Loucy (cell line): ENCODE measurements around the gene HOXC11.

Source experiments
- H2AFZ ChIP-seq: fragments of 200-600 bp; sonication (generic); 2 replicates; pipeline ENCODE4 v1.6.0; 2016; ENCODE audit warnings: antibody characterized with exemption, mild to moderate bottlenecking, low read length, moderate library complexity
- H3F3A ChIP-seq: fragments of 200-600 bp; 2 replicates; pipeline ENCODE4 v1.6.0; 2016; ENCODE audit warnings: antibody characterized with exemption, low read depth, mild to moderate bottlenecking
- H3K27me3 ChIP-seq: fragments of 200-600 bp; sonication (generic); 2 replicates; pipeline ENCODE4 v1.6.1; 2014; ENCODE audit warnings: low read length, mild to moderate bottlenecking; ENCODE audit not compliant: insufficient read depth, poor library complexity, severe bottlenecking
- H3K36me3 ChIP-seq: fragments of 200-600 bp; sonication (generic); 2 replicates; pipeline ENCODE4 v1.6.1; 2016; ENCODE audit warnings: low read length; ENCODE audit not compliant: insufficient read depth
- H3K4me1 ChIP-seq: fragments of 200-600 bp; sonication (generic); 2 replicates; pipeline ENCODE4 v1.5.1; 2014; ENCODE audit warnings: low read length, mild to moderate bottlenecking; ENCODE audit not compliant: insufficient read depth, poor library complexity, severe bottlenecking
- H3K4me2 ChIP-seq: fragments of 200-600 bp; sonication (generic); 2 replicates; pipeline ENCODE4 v1.6.0; 2014; ENCODE audit warnings: antibody characterized with exemption, low read length, low read depth, mild to moderate bottlenecking; ENCODE audit not compliant: poor library complexity, severe bottlenecking
- H3K4me3 ChIP-seq: fragments of 200-600 bp; sonication (generic); 2 replicates; pipeline ENCODE4 v1.5.1; 2014; ENCODE audit warnings: low read length, mild to moderate bottlenecking, mixed read lengths; ENCODE audit not compliant: poor library complexity, severe bottlenecking
- H3K79me2 ChIP-seq: fragments of 200-600 bp; sonication (generic); 2 replicates; pipeline ENCODE4 v1.6.1; 2014; ENCODE audit warnings: low read length; ENCODE audit not compliant: insufficient read depth
- H3K9ac ChIP-seq: fragments of 200-600 bp; sonication (generic); 2 replicates; pipeline ENCODE4 v1.6.0; 2014; ENCODE audit warnings: mild to moderate bottlenecking, low read depth, low read length, moderate library complexity; ENCODE audit not compliant: poor library complexity, severe bottlenecking
- H3K9me2 ChIP-seq: fragments of 200-600 bp; sonication (generic); replicated peaks from 2 replicates; pipeline ENCODE4 v1.6.1; 2016; ENCODE audit warnings: low read depth, low read length, mixed read lengths
- H3K9me3 ChIP-seq: fragments of 200-600 bp; sonication (generic); 2 replicates; pipeline ENCODE4 v1.6.1; 2014; ENCODE audit warnings: mild to moderate bottlenecking, antibody characterized with exemption, low read length, low read depth; ENCODE audit not compliant: insufficient read depth
- H4K20me1 ChIP-seq: fragments of 200-600 bp; sonication (generic); 2 replicates; pipeline ENCODE4 v1.6.0; 2014; ENCODE audit warnings: antibody characterized with exemption, low read length, mild to moderate bottlenecking; ENCODE audit not compliant: insufficient read depth, poor library complexity, severe bottlenecking
- CTCF ChIP-seq: fragments of 200-600 bp; sonication (generic); conservative IDR thresholded peaks from 2 replicates; pipeline ENCODE4 v1.5.1; 2014; ENCODE audit warnings: mild to moderate bottlenecking, antibody characterized with exemption, low read length
- EZH2phosphoT487 ChIP-seq: fragments of 200-600 bp; IDR thresholded peaks from 2 replicates; pipeline ENCODE4 v1.6.1; 2018; ENCODE audit warnings: antibody characterized with exemption, mild to moderate bottlenecking, moderate library complexity, borderline replicate concordance

Gene HOXC11

GRCh38 chr12:54025499-54026405 is 52.8 kb downstream of the HOXC11 start:
- Histone ChIP-seq H3K4me3 (no peak overlapping the region), H3F3A (0 out of 2 replicates have a peak, but pooled peaks cover 2% of the 10 kb centered on the region), H3K4me2 (peak overlapping the region; percentile 30), H4K20me1 (peaks cover 82% of the 10 kb centered on the region), H3K79me2 (peaks cover 86% of the 10 kb centered on the region), H2AFZ (no peak overlapping the region), H3K9me2 (no peaks in the 10 kb centered on the region), H3K27me3 (no peaks in the 10 kb centered on the region), H3K9ac (peak overlapping the region; percentile 35), H3K4me1 (peaks cover 53% of the 10 kb centered on the region), H3K36me3 (peaks cover 20% of the 10 kb centered on the region; the same call in 1 of the 2 replicates), H3K9me3 (no peaks in the 10 kb centered on the region)
- TF ChIP-seq EZH2phosphoT487 (no peak), CTCF (no peak)

- no peak overlapping the region for H3K9ac ChIP-seq
- H3F3A ChIP-seq = peaks cover 4% of the 10 kb centered on the region; the same call in 1 of the 2 replicates
- no peaks in the 10 kb centered on the region for H3K9me3 ChIP-seq
- peaks cover 72% of the 10 kb centered on the region for H4K20me1 ChIP-seq
- peaks cover 43% of the 10 kb centered on the region for H3K4me1 ChIP-seq
- no peak overlapping the region for H3K4me3 ChIP-seq
- no peak overlapping the region for H2AFZ ChIP-seq
- H3K36me3 ChIP-seq = peaks cover 31% of the 10 kb centered on the region; the same call in 1 of the 2 replicates
- TF ChIP-seq CTCF = no peak
- TF ChIP-seq EZH2phosphoT487 = no peak
- peaks cover 75% of the 10 kb centered on the region for H3K79me2 ChIP-seq
- no peak overlapping the region for H3K4me2 ChIP-seq
- H3K27me3 ChIP-seq = no peaks in the 10 kb centered on the region
- no peaks in the 10 kb centered on the region for H3K9me2 ChIP-seq
These were observed 53.9 kb downstream of the HOXC11 start for GRCh38 chr12:54026640-54027441.
